NCI-H2107 treated with DMSO at 0.1 percent for 48 hours (cell line): ENCODE results near the gene KANK4.
A peak's percentile ranks its signal among the peaks of the same experiment; 100 is the strongest.
"Not testable (repeated sequence)": the region's sequence is repeated elsewhere in the genome, so short reads cannot be mapped to it uniquely, and the experiment has no call there.

Experiments
- DNase-seq: peaks from one replicate; lab custom pipeline; 2025; ENCODE audit not compliant: unreplicated experiment; lab: John Stamatoyannopoulos, UW

Gene KANK4

GRCh38 chr1:62240651-62241370, 78.4 kb downstream of the KANK4 start:
- no peak for DNase-seq

- DNase-seq: not testable (repeated sequence)
These were observed 79.4 kb downstream of the KANK4 start for GRCh38 chr1:62239652-62240403.

DNA sequence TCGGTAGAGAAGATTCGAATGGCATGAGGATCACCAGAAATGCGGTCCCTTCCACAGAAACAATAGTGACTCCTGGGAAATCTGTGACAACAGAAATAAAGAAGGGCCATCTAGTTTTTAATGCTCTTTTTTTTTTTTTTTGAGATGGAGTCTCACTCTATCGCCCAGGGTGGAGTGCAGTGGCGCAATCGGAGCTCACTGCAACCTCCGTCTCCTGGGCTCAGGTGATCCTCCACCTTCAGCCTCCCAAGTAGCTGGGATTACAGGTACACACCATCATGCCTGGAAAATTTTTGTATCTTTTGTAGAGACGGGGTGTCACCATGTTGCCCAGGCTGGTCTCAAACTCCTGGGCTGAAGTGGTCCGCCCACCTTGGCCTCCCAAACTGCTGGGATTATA, 80.7 kb downstream of the KANK4 start:
- DNase-seq: no peak

DNA sequence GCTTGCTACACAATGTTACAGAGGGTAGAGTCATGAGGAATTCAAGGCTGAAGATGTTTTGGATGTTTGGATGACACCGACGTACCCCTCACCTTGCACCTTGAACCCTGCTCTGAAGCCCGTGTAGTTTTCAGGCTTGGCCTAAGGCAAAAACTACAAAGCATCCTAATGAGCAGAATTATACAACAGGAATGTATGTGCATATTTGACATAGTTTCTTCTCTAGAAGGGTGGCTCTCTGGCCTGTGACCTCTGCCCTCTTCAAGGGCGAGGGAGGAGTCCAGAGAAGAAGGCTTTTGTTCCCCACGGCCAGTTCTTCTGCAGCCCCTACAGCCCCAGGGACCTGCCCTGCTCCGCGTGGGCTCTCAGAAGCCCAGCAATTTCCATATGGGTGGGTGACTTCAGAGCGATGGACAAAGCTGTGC, 81.3 kb downstream of the KANK4 start:
- no peak for DNase-seq

DNA sequence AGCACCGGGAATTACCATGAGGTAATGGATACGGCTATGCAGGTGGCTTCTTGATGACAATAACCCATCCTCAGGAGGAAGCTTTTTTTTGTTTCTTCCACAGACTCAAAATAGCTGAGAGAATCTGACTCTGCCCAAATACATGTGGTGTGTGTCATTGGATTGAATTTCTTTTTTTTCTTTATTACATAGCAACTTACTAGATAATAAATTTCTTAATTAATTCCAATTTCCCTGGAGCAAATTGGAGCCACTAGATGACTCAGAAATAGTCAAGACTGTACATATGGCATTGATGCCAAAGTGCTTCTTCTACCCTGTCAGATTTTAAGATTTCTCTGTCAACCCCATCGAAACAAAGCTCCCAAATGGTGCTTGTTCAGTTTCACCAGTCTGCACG, 81.9 kb downstream of the KANK4 start:
- DNase-seq: no peak

- DNase-seq: no peak
These were observed 83.7 kb downstream of the KANK4 start for GRCh38 chr1:62235576-62235975.

- DNase-seq: no peak
These were observed 84.5 kb downstream of the KANK4 start for GRCh38 chr1:62234688-62235087.

- DNase-seq: no peak
These were observed 85.2 kb downstream of the KANK4 start for GRCh38 chr1:62233926-62234450.

DNA sequence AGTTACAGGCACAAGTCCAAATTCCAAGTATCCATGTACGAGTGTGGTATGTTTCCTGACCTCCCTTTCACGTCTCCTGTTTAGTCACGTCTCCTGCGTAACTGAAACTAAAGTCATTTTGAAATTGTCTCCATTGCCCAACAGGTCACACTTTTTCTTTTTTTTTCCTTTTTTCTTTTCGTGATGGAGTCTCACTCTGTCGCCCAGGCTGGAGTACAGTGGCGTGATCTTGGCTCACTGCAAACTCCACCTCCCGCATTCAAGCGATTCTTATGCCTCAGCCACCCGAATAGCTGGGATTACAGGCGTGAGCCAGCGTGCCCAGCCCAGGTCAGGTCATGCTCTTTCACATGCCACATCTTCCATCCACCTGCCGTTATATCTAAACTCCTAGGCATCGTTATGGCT, 86.4 kb downstream of the KANK4 start:
- DNase-seq: no peak

DNA sequence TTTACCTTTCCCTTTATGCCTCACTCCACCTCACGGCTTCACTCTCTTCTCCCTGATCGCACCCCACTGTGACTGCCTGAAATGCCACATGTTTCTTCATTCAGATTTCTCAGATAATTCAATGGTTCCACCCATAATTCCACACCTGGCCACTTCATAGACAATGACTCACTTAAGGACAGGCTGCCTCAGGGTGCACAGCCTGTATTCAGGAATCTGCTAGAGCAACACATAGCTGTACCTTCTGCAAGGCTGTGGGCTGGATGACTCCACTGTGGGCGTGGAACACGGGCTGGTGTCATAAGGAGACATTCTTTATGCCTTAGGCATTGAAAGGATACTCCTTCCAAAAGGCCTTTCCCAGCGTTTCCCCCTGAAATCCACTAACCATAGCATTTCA, 88.5 kb downstream of the KANK4 start:
- DNase-seq: peak; percentile 16

- no peak for DNase-seq
These were observed 89.3 kb downstream of the KANK4 start for GRCh38 chr1:62229932-62230331.

GRCh38 chr1:62229468-62229867, 89.8 kb downstream of the KANK4 start:
- no peak for DNase-seq

- no peak for DNase-seq
These were observed 90.4 kb downstream of the KANK4 start for GRCh38 chr1:62228883-62229187.

DNA sequence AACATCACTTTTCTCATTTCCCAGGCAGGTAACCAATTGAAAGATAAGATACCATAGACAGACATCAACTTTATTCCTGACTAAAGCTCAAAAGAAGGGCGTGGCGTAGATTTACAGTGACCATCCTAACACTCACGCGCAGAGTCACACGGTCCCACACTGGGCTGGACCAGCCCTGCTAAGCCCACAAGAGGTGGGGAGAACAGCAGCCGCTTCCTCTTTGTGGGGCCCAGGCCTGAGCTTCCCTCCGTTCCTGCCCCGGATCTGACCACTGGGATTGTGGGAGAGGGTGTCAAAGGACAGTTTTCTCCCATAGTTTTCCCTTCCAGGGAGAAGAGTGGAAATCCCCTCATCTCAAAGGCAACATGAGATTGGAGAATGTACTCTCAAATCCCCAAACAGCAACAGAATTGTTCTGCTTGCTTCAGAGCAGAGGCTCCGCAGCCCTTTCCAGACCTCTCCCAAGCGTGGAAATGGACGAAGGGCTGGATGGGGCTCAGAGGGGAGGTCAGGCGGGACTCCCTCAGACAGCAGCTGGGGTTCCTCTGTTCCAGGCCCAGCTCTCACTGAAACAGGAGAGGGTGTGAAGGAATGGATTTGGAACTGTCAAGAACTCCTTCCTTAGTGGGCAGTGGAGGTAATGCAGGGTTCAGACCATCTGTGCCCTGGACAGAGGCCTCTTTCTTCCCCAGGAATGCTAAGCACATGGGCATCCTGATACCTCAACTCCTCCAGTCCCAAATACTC, 90.9 kb downstream of the KANK4 start:
- no peak for DNase-seq

GRCh38 chr1:62227496-62227895, 91.7 kb downstream of the KANK4 start:
- no peak for DNase-seq

DNA sequence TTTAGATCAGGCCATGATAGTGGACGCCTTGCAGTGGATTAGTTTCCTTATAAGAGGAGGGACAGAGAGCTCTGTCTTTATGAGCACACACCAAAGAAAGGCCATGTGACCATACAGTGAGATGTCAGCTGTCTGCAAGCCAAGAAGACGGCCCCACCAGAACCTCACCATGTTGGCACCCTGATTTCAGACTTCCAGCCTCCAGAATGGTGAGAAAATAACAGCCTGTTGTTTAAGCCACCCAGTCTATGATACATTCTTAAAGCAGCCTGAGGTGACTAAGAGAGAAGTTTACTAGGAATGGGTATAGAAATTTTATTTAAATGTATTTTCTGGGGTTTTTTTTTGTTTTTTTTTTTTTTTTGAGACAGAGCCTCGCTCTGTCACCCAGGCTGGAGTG, 95.1 kb downstream of the KANK4 start:
- DNase-seq: no peak

DNA sequence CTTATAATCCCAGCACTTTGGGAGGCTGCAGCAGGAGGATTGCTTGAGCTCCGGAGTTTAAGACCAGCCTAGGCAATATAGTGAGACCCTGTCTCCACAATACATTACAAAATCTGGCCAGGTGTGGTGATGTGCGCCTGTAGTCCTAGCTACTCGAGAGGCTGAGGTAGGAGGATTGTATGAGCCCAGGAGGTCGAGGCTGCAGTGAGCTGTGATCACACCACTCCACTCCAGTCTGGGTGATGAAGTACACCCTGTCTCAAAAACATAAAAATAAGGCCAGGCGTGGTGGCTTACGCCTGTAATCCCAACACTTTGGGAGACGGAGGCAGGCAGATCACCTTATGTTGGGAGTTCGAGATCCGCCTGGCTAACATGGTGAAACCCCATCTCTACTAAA, 96.9 kb downstream of the KANK4 start:
- DNase-seq: no peak

GRCh38 chr1:62221171-62221570, 98.1 kb downstream of the KANK4 start:
- DNase-seq: no peak

- DNase-seq: not testable (repeated sequence)
These were observed 98.8 kb downstream of the KANK4 start for GRCh38 chr1:62220456-62220855.

- DNase-seq: no peak
These were observed 100.6 kb downstream of the KANK4 start for GRCh38 chr1:62218604-62219003.

DNA sequence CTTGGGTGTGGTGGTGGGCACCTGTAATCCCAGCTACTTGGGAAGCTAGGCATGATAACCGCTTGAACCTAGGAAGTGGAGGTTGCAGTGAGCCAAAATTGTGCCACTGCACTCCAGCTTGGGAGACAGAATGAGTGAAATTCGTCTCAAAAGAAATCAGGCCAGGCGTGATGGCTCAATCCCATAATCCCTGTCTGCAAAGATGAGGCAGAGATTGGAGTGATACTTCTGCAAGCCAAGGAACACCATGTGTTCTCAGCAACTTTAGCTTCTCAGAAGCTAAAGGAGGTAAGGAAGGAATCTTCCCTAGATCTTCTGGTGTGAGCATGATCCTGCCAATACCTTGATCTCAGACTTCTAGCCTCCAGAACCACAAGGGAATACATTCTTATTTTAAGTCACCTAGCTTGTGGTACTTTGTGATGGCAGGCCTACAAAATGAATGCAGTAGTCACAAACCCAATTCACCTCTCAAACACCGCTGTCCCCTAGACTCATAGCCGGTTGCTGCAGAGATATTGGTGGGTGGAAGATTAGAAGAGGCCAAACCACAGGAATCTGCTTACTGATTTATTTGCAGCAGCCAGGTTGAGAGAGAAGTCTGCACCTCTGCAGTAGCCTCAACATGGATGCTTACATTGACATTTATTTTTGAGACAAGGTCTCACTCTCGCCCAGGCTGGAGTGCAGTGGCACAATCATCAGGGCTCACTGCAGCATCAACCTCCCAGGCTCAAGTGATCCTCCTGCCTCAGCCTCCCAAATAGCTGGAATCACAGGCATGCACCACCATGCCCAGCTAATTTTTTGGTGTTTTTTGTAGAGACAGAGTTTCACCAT, 105.9 kb downstream of the KANK4 start:
- no peak for DNase-seq
